Measurements from ENCODE around the gene ZPBP.

DNA sequence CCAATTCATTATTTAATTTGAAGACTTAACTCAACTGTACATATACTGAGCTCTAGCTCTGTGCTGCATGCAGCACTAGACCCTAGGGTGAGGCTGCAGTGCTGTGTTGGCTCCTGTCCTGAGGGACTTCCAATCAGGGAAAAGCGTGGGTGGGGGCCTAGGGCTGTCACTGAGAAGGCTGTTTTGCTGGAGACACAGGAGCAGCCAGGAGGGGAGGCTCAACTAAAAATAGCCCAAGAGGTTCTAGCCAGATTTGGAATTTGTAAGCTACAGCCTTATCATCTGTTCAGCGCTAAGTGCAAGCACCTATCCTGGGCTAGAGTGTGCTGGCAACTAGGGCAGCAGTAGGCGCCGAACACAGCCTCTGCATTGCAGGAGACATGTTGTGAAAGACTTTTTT lies 198.5 kb downstream of the ZPBP start:
- TF ChIP-seq, protein P1, sequence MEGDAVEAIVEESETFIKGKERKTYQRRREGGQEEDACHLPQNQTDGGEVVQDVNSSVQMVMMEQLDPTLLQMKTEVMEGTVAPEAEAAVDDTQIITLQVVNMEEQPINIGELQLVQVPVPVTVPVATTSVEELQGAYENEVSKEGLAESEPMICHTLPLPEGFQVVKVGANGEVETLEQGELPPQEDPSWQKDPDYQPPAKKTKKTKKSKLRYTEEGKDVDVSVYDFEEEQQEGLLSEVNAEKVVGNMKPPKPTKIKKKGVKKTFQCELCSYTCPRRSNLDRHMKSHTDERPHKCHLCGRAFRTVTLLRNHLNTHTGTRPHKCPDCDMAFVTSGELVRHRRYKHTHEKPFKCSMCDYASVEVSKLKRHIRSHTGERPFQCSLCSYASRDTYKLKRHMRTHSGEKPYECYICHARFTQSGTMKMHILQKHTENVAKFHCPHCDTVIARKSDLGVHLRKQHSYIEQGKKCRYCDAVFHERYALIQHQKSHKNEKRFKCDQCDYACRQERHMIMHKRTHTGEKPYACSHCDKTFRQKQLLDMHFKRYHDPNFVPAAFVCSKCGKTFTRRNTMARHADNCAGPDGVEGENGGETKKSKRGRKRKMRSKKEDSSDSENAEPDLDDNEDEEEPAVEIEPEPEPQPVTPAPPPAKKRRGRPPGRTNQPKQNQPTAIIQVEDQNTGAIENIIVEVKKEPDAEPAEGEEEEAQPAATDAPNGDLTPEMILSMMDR (IDR thresholded peaks at IDR 0.05 in 8 of 11, conservative IDR thresholded peaks at IDR 0.05 in 3 of 11): no peak
- TF ChIP-seq POLR2AphosphoS5 (IDR thresholded peaks at IDR 0.05): no peak
